ENCODE data around the gene GPR34. TPM values are rescaled to one million over a fixed set of nuclear protein-coding genes. Genes with fewer than 3 reads are reported as not detected.
"Not testable (repeated sequence)": the region's sequence is repeated elsewhere in the genome, so short reads cannot be mapped to it uniquely, and the experiment has no call there.

GPR34 gene
- total RNA-seq, 1 donor = 1.5 TPM

DNA sequence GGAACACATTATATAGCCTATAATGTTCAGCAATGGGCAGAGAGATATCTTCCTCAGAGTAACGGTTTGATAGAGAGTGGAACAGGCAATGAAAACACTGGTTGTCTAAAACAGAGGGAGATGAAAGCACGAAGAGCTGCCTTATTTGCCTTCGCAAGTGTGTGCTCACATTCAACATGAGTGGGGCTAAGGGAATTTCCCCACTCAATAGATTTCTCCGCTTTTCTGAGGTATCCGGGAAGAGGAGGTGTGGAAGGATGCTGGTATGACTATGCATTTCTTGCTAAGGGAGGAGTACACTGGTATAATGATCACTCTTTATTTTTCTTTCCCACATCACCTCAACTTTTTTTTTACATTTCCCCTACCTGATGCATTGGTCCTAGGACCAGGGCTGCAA lies 27.4 kb downstream of the GPR34 start:
- H3K4me3 ChIP-seq (ENCODE audit: low read length) = no peak overlapping the region
- no peaks in the 10 kb centered on the region for H3K27me3 ChIP-seq (ENCODE audit: insufficient read depth, low read length)
- H3K9me3 ChIP-seq (ENCODE audit: low read depth, low read length) = no peaks in the 10 kb centered on the region
- H3K4me1 ChIP-seq (ENCODE audit: insufficient read depth, low read length) = peaks cover 31% of the 10 kb centered on the region

DNA sequence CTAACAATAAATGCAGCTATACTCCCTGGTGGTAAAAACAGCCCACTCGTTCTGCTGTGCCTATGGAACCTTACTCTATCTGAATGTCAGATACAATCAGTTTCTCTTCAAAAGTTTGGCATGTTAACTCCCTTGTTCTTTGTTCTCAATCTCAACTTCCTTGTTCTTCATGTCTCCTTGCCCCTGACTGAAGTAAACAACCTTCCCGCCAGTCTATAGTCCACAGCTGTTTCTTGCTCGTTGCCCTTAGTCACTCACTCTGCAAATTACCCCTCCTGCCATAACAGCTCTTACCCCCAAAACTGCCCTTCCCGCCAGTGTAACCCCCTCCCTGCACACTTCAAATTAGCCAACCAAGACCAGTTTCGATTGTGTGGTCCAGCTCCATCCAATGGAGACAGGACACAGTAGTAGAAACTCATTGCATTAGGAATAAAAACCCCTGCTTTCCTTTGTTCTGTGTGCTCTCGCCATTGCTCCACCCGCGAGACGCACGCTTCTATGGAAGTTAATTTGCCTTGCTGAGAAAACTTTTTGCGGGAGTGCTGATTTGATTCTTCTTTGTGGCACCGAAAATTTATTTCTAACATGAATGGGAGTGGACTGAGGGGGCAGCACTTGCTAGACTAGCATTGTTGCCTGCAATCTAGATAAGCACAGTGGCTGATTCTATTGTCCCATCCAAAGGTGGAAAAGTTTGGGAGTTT lies 28.1 kb downstream of the GPR34 start:
- H3K9me3 ChIP-seq (ENCODE audit: low read depth, low read length) = no peaks in the 10 kb centered on the region
- H3K4me1 ChIP-seq (ENCODE audit: insufficient read depth, low read length) = peaks cover 31% of the 10 kb centered on the region
- H3K4me3 ChIP-seq (ENCODE audit: low read length) = no peak overlapping the region
- no peaks in the 10 kb centered on the region for H3K27me3 ChIP-seq (ENCODE audit: insufficient read depth, low read length)

DNA sequence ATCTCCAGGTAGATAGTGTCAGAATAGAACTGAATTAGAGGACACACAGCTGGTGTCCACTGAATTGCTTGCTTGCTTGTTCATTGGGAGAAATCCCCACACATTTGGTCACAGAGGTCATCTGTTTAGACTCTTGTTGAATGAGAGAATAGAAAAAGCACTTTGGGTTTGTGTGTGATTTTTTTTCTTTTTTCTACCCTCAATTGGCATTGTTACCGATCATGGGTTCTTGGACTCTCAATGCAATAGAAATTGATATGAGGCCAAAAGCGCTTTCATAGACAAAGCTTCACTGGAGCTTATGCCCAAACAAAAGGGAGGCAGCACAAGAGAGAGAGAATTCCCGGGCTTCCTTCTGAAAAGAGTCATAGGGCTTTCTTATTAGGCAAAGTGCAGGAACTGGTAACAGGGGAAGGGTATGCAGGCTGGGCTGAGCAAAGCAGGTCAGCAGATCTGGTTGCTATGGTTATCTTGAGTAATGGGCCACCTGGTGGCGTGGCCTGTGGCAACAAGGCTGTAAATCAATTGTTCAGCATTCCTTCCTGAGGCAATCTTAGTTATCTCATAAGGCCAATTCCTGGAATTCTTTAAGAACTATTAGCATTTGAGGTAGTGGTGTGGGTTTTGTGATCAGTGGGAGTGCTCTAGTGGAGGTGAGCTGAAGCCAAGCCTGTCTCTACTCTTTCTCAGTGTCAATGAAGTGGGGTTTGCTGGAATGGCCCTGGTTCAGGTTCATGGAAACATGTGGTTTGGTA lies 29.9 kb downstream of the GPR34 start:
- Histone ChIP-seq H3K27me3 (ENCODE audit: insufficient read depth, low read length) (no peaks in the 10 kb centered on the region), H3K4me1 (ENCODE audit: insufficient read depth, low read length) (peaks cover 48% of the 10 kb centered on the region), H3K4me3 (ENCODE audit: low read length) (no peak overlapping the region), H3K9me3 (ENCODE audit: low read depth, low read length) (no peaks in the 10 kb centered on the region)

DNA sequence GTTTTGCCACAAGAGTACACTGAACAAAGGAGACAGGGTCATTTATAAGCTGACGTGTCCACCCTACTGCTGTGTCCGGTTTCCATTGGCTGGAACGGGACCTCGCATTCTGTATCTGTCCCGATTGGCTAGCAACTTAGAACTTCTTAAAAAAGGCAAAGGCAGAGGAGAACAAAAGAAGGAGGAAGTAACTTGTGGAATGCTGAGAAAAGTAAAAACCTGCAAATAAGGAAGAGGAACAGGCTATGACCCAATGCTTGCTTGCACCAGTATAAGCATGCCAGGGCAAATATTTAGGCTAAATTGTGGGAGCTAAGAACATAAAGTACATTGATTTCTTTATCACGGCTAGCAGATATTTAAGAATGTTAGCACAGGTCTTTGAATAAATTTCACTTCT lies 30.8 kb downstream of the GPR34 start:
- peaks cover 54% of the 10 kb centered on the region for H3K4me1 ChIP-seq (ENCODE audit: insufficient read depth, low read length)

DNA sequence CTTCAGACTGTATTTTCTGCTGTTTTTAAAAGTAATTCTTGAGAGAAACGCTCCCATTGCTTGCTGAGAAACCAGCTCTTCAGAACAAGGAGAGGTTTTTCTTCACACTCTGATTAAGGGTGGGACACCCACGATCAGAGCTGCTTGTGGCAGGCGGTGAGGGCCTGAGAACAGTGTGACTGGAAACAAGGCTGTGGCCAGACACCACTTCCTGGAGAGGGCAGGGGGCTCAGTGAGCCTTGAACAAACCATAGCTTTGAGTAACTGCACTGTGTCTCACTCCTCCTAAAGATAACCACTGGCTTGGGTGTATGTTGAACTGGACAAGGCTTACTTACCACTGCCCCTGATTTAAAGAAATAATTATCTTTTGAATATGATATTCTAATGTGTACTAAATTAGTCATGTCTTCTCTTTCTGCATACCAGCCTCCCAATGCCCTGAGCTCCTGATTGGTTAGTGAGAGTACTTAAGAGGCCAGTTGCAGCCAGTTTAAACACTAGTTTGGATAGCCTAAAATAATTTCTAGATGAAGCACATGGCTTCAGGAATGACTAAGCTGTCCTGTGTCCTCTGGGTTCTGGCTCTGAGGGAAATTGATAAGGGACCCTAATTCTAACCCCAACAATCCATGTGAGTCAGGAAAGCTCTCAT lies 31.5 kb downstream of the GPR34 start:
- no peak overlapping the region for H3K4me3 ChIP-seq (ENCODE audit: low read length)
- H3K9me3 ChIP-seq (ENCODE audit: low read depth, low read length) = no peaks in the 10 kb centered on the region
- peaks cover 55% of the 10 kb centered on the region for H3K4me1 ChIP-seq (ENCODE audit: insufficient read depth, low read length)
- H3K27me3 ChIP-seq (ENCODE audit: insufficient read depth, low read length) = no peaks in the 10 kb centered on the region

More for the DNA sequence above, 30.8 kb downstream of the GPR34 start:
- not testable (repeated sequence) for H3K4me3 ChIP-seq (ENCODE audit: low read length); H3K9me3 ChIP-seq (ENCODE audit: low read depth, low read length); H3K27me3 ChIP-seq (ENCODE audit: insufficient read depth, low read length)

DNA sequence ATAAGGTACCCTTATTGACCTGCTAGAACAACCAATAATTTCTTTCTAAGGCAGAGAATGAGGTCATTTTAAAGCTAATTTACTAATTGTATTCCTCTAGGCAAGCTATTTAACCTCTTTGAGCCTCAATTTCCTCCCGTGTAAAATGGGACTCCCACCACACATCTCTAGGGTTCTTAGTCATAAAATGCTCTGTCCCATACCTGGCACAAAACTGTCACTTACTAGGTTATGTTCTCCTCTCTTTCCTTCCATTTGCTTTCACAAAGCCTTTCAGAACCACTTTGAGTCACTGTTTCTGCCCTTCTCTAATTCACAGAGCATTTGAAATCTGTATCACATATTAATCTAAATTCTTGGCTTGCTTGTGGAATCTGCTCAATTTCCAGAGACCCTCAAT lies 32.8 kb downstream of the GPR34 start:
- Histone ChIP-seq H3K4me3 (ENCODE audit: low read length) (no peak overlapping the region), H3K27me3 (ENCODE audit: insufficient read depth, low read length) (no peaks in the 10 kb centered on the region), H3K9me3 (ENCODE audit: low read depth, low read length) (no peaks in the 10 kb centered on the region), H3K4me1 (ENCODE audit: insufficient read depth, low read length) (peaks cover 51% of the 10 kb centered on the region)

DNA sequence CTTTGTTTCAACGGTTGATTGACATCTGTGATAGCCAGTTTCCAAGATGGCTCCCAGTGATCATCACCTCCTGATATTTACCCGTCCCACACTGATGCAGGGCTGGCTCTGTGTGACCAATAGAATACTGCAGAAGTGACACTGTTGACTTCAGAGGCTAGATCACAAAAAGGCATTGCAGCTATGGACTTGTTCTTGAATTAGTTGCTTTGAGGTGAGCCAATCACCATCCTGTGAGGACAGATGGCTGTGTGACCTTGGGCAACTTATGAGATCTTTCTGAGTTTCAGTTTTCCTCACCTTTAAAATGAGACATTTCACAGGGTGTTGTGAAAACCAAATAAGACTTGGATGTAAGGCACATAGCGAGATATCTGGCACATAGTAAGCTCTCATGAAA lies 33.4 kb downstream of the GPR34 start:
- Histone ChIP-seq H3K9me3 (ENCODE audit: low read depth, low read length) (no peaks in the 10 kb centered on the region), H3K4me3 (ENCODE audit: low read length) (no peak overlapping the region), H3K4me1 (ENCODE audit: insufficient read depth, low read length) (peaks cover 50% of the 10 kb centered on the region), H3K27me3 (ENCODE audit: insufficient read depth, low read length) (no peaks in the 10 kb centered on the region)

DNA sequence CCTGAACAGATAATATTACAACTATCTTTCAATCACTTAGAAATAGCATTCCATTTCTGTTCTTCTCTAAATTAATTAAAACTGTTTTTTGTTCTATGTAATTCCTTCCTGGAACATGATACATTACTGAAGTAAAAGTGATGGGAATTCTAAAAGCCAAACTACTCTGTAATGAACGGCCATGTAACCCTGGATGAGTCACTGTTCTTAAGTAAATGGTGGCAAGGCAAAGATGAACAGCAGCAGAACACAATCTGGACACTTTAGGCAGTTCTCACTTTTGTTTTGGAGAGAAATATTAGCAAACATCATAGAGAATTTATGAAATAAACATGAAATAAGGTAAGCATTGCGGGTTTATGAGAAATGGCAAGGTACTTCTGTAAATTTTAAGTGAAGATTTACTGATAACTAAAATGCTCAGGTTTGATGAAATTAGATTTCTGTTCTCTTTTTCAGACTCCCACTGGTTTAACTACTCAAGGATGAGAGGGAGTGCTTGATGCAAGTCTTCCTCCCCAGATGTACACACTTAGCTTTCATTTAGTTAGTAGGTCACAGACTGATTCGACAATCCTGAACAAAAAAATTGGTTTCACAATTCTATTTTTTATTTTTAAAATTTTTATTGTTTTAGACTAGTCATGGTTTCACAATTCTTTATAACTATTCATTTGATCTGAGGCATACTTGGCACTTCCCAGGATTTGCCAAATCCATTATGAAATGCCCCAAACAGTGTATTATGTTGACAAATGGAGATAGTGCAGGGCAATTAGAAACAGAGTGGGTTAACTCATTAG lies 34.2 kb downstream of the GPR34 start:
- Histone ChIP-seq H3K27me3 (ENCODE audit: insufficient read depth, low read length) (no peaks in the 10 kb centered on the region), H3K4me3 (ENCODE audit: low read length) (no peak overlapping the region), H3K4me1 (ENCODE audit: insufficient read depth, low read length) (peaks cover 50% of the 10 kb centered on the region), H3K9me3 (ENCODE audit: low read depth, low read length) (no peaks in the 10 kb centered on the region)

DNA sequence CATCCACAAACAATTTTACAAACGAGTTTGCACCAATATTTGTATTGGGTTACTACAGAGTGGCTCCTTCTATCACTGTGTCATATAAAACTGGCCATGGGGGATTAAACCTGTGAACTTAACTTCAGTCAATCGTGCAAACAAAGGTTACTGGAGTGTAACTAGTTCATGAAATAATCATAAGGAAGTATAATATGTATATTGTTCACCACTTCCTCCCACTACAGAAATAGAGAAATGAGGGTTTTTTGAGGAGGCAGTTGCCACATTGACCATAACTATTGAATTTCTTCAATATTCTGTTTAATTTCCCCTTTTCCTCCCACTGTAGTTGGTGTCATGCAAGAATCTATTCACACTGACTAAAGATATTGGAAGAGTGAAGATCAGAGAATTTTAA lies 35.1 kb downstream of the GPR34 start, which contains the start of gene GPR82:
TSS of gene GPR82 (plus strand) at position 356 of the 400 bp plus-strand sequence. CDS start 2,846 bp downstream, outside the sequence.
- H3K27me3 ChIP-seq (ENCODE audit: insufficient read depth, low read length) = no peaks in the 10 kb centered on the region
- H3K9me3 ChIP-seq (ENCODE audit: low read depth, low read length) = no peaks in the 10 kb centered on the region
- peaks cover 43% of the 10 kb centered on the region for H3K4me1 ChIP-seq (ENCODE audit: insufficient read depth, low read length)
- H3K4me3 ChIP-seq (ENCODE audit: low read length) = no peak within 1 kb of the TSS

DNA sequence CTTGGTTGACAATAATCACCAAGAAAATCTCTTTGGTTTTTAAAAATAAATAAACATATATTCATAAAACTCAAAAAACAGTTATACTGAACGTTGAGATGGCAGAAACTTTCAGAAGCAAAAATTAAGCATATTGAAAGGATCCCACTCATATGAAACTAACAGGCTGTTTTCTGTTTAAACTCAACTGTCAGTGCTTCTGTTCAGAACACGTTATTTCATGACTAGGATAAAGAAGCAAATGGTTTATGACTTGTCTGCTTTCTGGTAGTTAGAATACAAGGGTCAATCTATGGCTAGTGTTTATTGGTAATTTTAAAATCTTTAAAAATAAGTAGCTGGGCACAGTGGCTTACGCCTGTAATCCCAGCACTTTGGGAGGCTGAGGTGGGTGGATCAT lies 39.4 kb downstream of the GPR34 start:
- H3K27me3 ChIP-seq (ENCODE audit: insufficient read depth, low read length) = no peaks in the 10 kb centered on the region
- peaks cover 18% of the 10 kb centered on the region for H3K4me1 ChIP-seq (ENCODE audit: insufficient read depth, low read length)
- H3K4me3 ChIP-seq (ENCODE audit: low read length) = no peak overlapping the region
- H3K9me3 ChIP-seq (ENCODE audit: low read depth, low read length) = no peaks in the 10 kb centered on the region

DNA sequence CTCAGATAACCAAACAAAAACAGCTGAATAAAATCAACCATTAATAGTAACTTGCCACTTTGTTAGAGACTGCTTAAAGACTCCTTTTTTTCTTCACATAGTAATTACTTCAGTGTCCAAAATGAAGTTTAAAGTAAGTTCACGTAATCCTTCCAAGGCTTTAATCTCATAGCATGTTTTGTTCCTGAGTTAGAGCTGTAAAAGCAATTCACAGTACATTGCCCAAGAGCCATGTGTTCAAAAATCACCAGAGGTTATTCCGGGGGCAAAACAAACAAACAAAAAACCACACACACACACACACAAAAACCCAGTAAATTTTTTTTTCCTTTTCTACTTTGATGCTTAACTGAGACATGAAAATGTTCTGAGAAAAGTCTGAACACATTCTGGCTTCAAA lies 41.3 kb downstream of the GPR34 start:
- Histone ChIP-seq H3K27me3 (ENCODE audit: insufficient read depth, low read length) (no peaks in the 10 kb centered on the region), H3K4me1 (ENCODE audit: insufficient read depth, low read length) (peaks cover 16% of the 10 kb centered on the region), H3K4me3 (ENCODE audit: low read length) (no peak overlapping the region), H3K9me3 (ENCODE audit: low read depth, low read length) (no peaks in the 10 kb centered on the region)

DNA sequence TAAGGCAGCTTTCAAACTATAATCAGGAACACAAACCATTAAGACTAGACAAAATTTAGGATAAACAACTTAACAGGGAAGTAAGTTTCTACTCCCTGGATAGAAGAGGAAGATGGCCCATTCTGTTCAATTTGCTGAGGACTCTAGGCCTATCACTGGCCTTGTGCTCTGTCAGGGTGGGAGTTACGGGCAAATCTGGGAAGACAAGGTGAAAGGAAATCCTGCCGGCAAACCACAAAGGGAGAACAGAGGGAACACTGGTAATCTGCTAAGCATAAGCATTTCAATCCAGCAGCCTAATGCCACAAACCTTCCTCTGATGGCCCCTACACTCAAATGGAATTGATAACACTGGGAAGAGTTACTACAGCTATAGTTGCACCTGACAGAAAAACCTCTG lies 43.5 kb downstream of the GPR34 start:
- H3K4me3 ChIP-seq (ENCODE audit: low read length) = no peak overlapping the region
- no peaks in the 10 kb centered on the region for H3K9me3 ChIP-seq (ENCODE audit: low read depth, low read length)
- peaks cover 16% of the 10 kb centered on the region for H3K4me1 ChIP-seq (ENCODE audit: insufficient read depth, low read length)
- no peaks in the 10 kb centered on the region for H3K27me3 ChIP-seq (ENCODE audit: insufficient read depth, low read length)

DNA sequence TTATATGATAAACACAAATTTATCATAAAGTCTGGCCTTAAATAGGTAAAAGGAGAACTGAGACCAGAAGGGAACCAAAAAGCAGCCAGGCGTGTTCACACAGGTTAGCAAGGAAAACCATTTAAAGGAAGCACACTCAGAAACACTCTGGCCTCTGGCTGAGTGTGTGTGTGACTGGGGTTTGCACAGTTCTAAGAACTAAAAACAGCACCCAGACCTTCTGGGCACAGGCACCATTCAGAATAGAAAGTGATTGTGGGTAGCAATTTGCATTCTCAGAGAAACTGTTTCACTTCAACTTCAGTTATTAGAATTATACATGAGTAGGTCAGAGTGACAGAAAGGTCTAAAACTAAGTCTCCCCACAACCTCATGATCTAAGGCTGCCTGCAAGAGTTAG lies 45.2 kb downstream of the GPR34 start:
- no peak overlapping the region for H3K4me3 ChIP-seq (ENCODE audit: low read length)
- peaks cover 16% of the 10 kb centered on the region for H3K4me1 ChIP-seq (ENCODE audit: insufficient read depth, low read length)
- H3K9me3 ChIP-seq (ENCODE audit: low read depth, low read length) = no peaks in the 10 kb centered on the region
- no peaks in the 10 kb centered on the region for H3K27me3 ChIP-seq (ENCODE audit: insufficient read depth, low read length)

DNA sequence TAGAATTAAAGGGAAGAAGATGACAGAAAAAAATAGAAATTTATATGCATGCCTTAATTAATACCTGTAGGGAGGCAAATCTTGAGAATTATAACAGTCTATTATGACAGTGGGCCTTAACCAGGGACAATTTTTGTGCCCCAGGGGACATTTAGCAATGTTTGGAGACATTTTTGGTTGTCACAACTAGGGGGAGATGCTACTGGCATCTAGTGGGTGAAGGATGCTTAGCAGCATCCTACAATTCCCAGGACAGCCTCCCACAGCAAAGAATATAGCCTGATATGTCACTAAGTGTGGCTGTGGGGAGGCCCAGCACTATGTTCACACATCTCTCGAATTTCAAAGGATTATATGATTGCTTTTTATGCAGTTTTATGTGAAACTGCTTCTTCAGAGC lies 45.8 kb downstream of the GPR34 start:
- no peaks in the 10 kb centered on the region for H3K9me3 ChIP-seq (ENCODE audit: low read depth, low read length)
- no peaks in the 10 kb centered on the region for H3K27me3 ChIP-seq (ENCODE audit: insufficient read depth, low read length)
- peaks cover 16% of the 10 kb centered on the region for H3K4me1 ChIP-seq (ENCODE audit: insufficient read depth, low read length)
- no peak overlapping the region for H3K4me3 ChIP-seq (ENCODE audit: low read length)

DNA sequence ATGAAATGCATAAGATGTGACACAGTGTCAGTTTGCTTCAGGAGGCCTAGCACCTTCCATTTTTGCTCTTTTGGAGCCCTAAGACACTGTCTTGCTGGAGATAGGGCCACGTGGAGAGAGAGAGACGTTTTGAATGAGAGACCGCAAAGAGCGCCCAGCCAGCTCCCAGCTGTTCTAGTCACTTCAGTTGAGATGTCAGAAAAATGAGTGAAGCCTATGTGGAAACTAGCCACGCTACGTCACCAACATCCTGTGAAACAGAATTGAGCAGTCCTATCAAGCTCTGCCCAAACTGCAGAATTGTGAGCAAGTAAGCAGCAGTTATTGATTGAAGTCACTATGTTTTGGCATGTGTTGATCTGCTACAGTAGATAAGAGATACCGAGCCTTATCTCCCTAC lies 48.3 kb downstream of the GPR34 start:
- no peaks in the 10 kb centered on the region for H3K27me3 ChIP-seq (ENCODE audit: insufficient read depth, low read length)
- H3K4me3 ChIP-seq (ENCODE audit: low read length) = no peak overlapping the region
- peaks cover 16% of the 10 kb centered on the region for H3K4me1 ChIP-seq (ENCODE audit: insufficient read depth, low read length)
- no peaks in the 10 kb centered on the region for H3K9me3 ChIP-seq (ENCODE audit: low read depth, low read length)
